Activated CD4-positive, alpha-beta memory T cell treated with anti-CD3 and anti-CD28 coated beads for 36 hours (primary cell): ENCODE measurements around the gene MRI1. TPM values are rescaled to one million over a fixed set of nuclear protein-coding genes. Genes with fewer than 3 reads are reported as not detected.
"Not testable (repeated sequence)": the region's sequence is repeated elsewhere in the genome, so short reads cannot be mapped to it uniquely, and the experiment has no call there.

Experiments
- CTCF ChIA-PET: fragments of 350-600 bp; sonication (Branson Sonifier 250); formaldehyde crosslinking; loops from one replicate; lab custom pipeline; 2021; ENCODE audit warnings: antibody characterized with exemption, inconsistent platforms; lab: Charles Lee
- POLR2A ChIA-PET: fragments of 350-600 bp; sonication (Branson Sonifier 250); formaldehyde crosslinking; loops from one replicate; lab custom pipeline; 2021; ENCODE audit warnings: antibody characterized with exemption; lab: Charles Lee
- DNase-seq: peaks from one replicate; pipeline ENCODE4 v3.0.0-alpha.2; 2020
- H3K27ac Mint-ChIP-seq: one replicate; pipeline ENCODE4 v1.8.0; 2021; ENCODE audit warnings: mixed read lengths
- H3K27me3 Mint-ChIP-seq: one replicate; pipeline ENCODE4 v1.8.0; 2021; ENCODE audit warnings: mixed read lengths
- H3K36me3 Mint-ChIP-seq: one replicate; pipeline ENCODE4 v1.8.0; 2021; ENCODE audit warnings: mixed read lengths
- H3K4me1 Mint-ChIP-seq: one replicate; pipeline ENCODE4 v1.8.0; 2021; ENCODE audit warnings: low read depth, mixed read lengths
- H3K4me3 Mint-ChIP-seq: one replicate; pipeline ENCODE4 v1.8.0; 2021; ENCODE audit warnings: mild to moderate bottlenecking, mixed read lengths
- H3K9me3 Mint-ChIP-seq: one replicate; pipeline ENCODE4 v1.8.0; 2021; ENCODE audit warnings: mixed read lengths
- intact Hi-C: fragments of 100-400 bp; cut with micrococcal nuclease; formaldehyde crosslinking; loops from one replicate; pipeline ENCODE4 v1.15.1; 2023
- total RNA-seq, 2 experiments: library from RNA; stranded (reverse); gene quantifications; one replicate each; pipeline ENCODE4 v1.2.3, GENCODE V29; 2021

Gene MRI1
- total RNA-seq, 2 experiments from 2014 or later = 17.7 to 19.3 TPM

DNA sequence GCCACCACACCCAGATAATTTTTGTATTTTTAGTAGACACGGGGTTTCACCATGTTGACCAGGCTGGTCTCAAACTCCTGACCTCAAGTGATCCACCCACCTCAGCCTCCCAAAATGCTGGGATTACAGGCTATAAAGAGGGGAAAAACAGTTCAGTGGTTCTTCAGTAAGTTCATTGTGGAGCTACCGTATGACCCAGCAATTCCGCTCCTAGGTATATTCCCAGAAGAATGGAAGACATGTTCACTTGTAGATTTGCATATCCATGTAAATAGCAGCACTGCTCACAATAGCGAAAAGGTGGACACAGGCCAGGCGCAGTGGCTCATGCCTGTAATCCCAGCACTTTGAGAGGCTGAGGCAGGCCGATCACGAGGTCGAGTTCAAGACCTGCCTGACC, 15.5 kb downstream of the MRI1 start:
- intact Hi-C loops = loop anchor here (10.0 kb wide), 1 partner anchor 305 kb away; the partner anchor contains the start of gene C19orf67
- H3K9me3 Mint-ChIP-seq, H3K27ac Mint-ChIP-seq, H3K36me3 Mint-ChIP-seq, H3K27me3 Mint-ChIP-seq, H3K4me3 Mint-ChIP-seq, DNase-seq, POLR2A ChIA-PET: not testable (repeated sequence)
- CTCF ChIA-PET = interaction anchor here (4.1 kb wide), 1 partner anchor 82 kb away, joined by 20 read pairs; no protein-coding TSS in a partner anchor
- peaks cover 40% of the 10 kb centered on the region for H3K4me1 Mint-ChIP-seq

- Mint-ChIP-seq H3K4me3 (no peak overlapping the region), H3K9me3 (no peaks in the 10 kb centered on the region), H3K27ac (peak overlapping the region; percentile 23), H3K27me3 (no peaks in the 10 kb centered on the region), H3K4me1 (peaks cover 31% of the 10 kb centered on the region), H3K36me3 (peaks cover 5% of the 10 kb centered on the region)
- CTCF ChIA-PET = interaction anchor here (0.9 kb wide), 1 partner anchor 81 kb away, joined by 4 read pairs; no protein-coding TSS in a partner anchor
- DNase-seq = peak; percentile 55
- intact Hi-C loops = no loop called here
- POLR2A ChIA-PET = interaction anchor here (0.6 to 2.2 kb wide), 2 partner anchors 14 to 80 kb away, joined by 3 to 8 read pairs; partner anchors contain the start of gene ZSWIM4
These were observed 17.2 kb downstream of the MRI1 start for GRCh38 chr19:13781547-13781946.

DNA sequence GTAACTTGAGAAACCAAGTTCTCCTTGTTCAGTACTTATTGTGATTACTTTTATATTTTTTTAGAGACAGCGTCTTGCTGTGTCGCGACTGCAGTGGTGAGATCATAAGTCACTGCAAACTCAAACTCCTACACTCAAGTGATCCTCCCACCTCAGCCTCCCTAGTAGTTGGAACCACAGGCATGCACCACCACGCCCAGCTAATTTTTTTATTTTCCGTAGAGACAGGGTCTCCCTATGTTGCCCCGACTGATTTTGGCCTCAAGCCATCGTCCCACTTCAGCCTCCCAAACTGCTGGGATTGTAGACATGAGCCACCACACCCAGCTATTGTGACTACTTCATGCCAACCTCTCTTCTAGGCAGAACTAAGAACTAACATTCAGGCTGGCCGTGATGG, 18.2 kb downstream of the MRI1 start:
- Mint-ChIP-seq H3K4me1 (peaks cover 29% of the 10 kb centered on the region), H3K4me3 (no peak overlapping the region), H3K27me3 (no peaks in the 10 kb centered on the region), H3K36me3 (peaks cover 5% of the 10 kb centered on the region), H3K27ac (peak overlapping the region; percentile 18), H3K9me3 (no peaks in the 10 kb centered on the region)
- intact Hi-C loops = no loop called here
- no peak for DNase-seq
- ChIA-PET CTCF (interaction anchor here (2.6 to 8.6 kb wide), 2 partner anchors 80 to 96 kb away, joined by 8 to 145 read pairs; no protein-coding TSS in a partner anchor), POLR2A (interaction anchor here (0.9 to 2.2 kb wide), 2 partner anchors 12 to 79 kb away, joined by 3 to 8 read pairs; partner anchors contain the start of gene ZSWIM4)

DNA sequence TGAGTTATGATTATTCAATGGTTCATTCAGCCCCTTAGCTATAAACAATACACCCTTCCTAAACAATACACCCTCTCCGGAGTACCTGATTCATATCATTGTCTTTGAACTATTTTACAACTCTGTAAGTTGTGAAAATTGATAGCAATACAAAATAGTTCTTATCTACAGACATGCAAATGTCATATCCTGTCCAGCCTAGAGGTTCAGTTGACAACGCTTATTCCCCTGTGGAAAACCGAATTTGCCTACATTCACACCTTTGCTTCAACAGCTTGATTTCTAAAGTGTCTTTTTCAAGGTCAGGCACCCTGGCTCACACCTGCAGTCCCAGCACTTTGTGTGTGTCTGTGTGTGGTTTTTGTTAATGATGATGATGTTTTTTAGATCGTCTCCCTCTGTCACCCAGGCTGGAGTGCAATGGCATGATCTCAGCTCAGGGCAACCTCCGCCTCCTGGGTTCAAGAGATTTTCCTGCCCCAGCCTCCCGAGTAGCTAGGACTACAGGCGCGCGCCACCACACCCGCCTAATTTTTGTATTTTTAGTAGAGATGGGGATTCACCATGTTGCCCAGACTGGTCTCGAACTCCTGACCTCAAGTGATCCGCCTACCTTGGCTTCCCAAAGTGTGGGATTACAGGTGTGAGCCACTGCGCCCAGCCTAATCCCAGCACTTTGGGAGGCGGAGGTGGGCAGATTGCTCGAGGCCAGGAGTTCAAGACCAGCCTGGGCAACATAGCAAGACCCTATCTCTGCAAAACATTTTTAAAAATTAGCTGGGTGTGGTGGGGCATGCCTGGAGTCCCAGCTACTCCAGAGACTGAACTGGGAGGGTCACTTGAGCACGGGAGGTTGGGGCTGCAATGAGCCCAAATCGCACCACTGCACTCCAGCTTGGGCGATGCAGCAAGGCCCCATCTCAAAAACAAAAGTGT, 19.5 kb downstream of the MRI1 start:
- Mint-ChIP-seq H3K27ac (no peak overlapping the region), H3K4me3 (no peak overlapping the region), H3K36me3 (peaks cover 5% of the 10 kb centered on the region), H3K4me1 (peaks cover 35% of the 10 kb centered on the region), H3K27me3 (no peaks in the 10 kb centered on the region), H3K9me3 (no peaks in the 10 kb centered on the region)
- intact Hi-C loops = no loop called here
- ChIA-PET POLR2A (interaction anchor here (1.3 to 1.6 kb wide), 2 partner anchors 9 to 78 kb away, joined by 7 to 9 read pairs; no protein-coding TSS in a partner anchor), CTCF (interaction anchor here (0.6 to 8.6 kb wide), 7 partner anchors 10 to 95 kb away, joined by 3 to 145 read pairs (median 4); partner anchors contain the start of gene C19orf53)
- no peak for DNase-seq

- intact Hi-C loops = loop anchor here (1.0 kb wide), 1 partner anchor 77 kb away; no protein-coding TSS in a partner anchor
- Mint-ChIP-seq H3K27me3 (no peaks in the 10 kb centered on the region), H3K9me3 (no peaks in the 10 kb centered on the region), H3K4me1 (peaks cover 41% of the 10 kb centered on the region), H3K36me3 (no peaks in the 10 kb centered on the region), H3K27ac (peak overlapping the region; percentile 19), H3K4me3 (peak overlapping the region; percentile 53)
- CTCF ChIA-PET = interaction anchor here (0.7 to 8.6 kb wide), 7 partner anchors 11 to 94 kb away, joined by 3 to 145 read pairs (median 5); partner anchors contain the start of gene C19orf53
- POLR2A ChIA-PET = interaction anchor here (1.3 to 1.6 kb wide), 2 partner anchors 10 to 77 kb away, joined by 7 to 9 read pairs; no protein-coding TSS in a partner anchor
- DNase-seq = peak; percentile 86
These were observed 20.6 kb downstream of the MRI1 start for GRCh38 chr19:13784731-13785452.

GRCh38 chr19:13788991-13789390, 24.7 kb downstream of the MRI1 start:
- POLR2A ChIA-PET = interaction anchor here (1.0 to 3.0 kb wide), 5 partner anchors 8 to 73 kb away, joined by 3 to 17 read pairs (median 7); partner anchors contain the start of gene MRI1
- intact Hi-C loops = no loop called here
- CTCF ChIA-PET = interaction anchor here (1.4 to 8.6 kb wide), 3 partner anchors 14 to 74 kb away, joined by 5 to 145 read pairs (median 14); partner anchors contain the start of gene C19orf53
- peaks cover 28% of the 10 kb centered on the region for H3K4me1 Mint-ChIP-seq
- DNase-seq = peak; percentile 56
- no peaks in the 10 kb centered on the region for H3K9me3 Mint-ChIP-seq
- H3K27me3 Mint-ChIP-seq = no peaks in the 10 kb centered on the region
- peak overlapping the region; percentile 77 for H3K27ac Mint-ChIP-seq
- no peaks in the 10 kb centered on the region for H3K36me3 Mint-ChIP-seq
- H3K4me3 Mint-ChIP-seq = no peak overlapping the region

DNA sequence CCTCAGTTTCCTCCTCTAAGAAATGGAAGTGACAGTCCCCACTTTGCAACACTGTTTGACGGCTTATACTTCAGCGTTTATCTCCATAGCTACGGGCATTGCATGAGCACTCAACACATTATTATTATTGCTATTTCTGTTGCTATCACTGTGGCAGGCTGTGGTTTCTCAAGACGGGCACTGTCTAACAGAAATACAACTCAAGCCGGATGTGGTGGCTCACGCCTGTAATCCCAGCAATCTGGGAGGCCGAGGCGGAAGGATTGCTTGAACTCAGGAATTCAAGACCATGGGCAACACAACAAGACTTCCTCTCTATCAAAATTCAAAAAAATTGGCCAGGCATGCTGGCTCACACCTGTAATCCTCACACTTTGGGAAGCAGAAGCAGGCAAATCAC, 26.0 kb downstream of the MRI1 start:
- Mint-ChIP-seq H3K27ac (peak overlapping the region; percentile 75), H3K4me1 (peaks cover 24% of the 10 kb centered on the region), H3K9me3 (no peaks in the 10 kb centered on the region), H3K27me3 (no peaks in the 10 kb centered on the region), H3K4me3 (peak overlapping the region; percentile 34), H3K36me3 (no peaks in the 10 kb centered on the region)
- intact Hi-C loops = no loop called here
- peak; percentile 23 for DNase-seq
- ChIA-PET CTCF (interaction anchor here (0.6 to 8.6 kb wide), 3 partner anchors 47 to 291 kb away, joined by 3 to 145 read pairs (median 4); no protein-coding TSS in a partner anchor), POLR2A (interaction anchor here (3.0 kb wide), 1 partner anchor 56 kb away, joined by 10 read pairs; no protein-coding TSS in a partner anchor)

DNA sequence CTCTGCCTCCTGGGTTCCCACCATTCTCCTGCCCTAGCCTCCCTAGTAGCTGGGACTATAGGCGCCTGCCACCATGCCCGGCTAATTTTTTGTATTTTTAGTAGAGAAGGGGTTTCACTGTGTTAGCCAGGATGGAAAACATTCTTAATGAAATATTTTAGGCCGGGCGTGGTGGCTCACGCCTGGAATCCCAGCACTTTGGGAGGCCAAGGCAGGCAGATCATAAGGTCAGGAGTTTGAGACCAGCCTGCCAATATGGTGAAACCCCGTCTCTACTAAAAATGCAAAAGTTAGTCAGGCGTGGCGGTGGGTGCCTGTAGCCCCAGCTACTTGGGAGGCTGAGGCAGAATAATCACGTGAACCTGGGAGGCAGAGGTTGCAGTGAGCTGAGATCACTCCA, 29.0 kb downstream of the MRI1 start:
- CTCF ChIA-PET, DNase-seq, H3K27me3 Mint-ChIP-seq, H3K9me3 Mint-ChIP-seq, H3K4me3 Mint-ChIP-seq, H3K27ac Mint-ChIP-seq, intact Hi-C loops, POLR2A ChIA-PET, H3K36me3 Mint-ChIP-seq: not testable (repeated sequence)
- peaks cover 33% of the 10 kb centered on the region for H3K4me1 Mint-ChIP-seq

DNA sequence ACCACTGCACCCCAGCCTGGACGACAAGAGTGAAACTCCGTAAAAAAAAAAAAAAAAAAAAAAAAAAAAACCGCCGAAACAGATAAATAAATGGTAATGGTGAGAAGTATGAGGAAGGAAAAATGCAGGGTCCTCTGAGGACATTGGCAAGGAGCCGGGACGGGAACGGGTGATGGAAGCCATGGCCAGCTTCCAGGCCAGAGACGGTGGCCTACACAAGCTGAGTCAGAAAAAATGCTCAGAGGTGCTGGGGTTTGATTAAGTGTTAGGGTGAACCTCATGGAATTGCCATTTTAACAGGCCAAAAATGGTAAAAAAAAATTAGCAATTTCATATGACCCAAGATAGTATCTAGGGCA, 30.1 kb downstream of the MRI1 start:
- no peak for DNase-seq
- Mint-ChIP-seq H3K4me3 (peak overlapping the region; percentile 95), H3K27ac (peak overlapping the region; percentile 79), H3K9me3 (no peaks in the 10 kb centered on the region), H3K4me1 (peaks cover 25% of the 10 kb centered on the region), H3K36me3 (no peaks in the 10 kb centered on the region), H3K27me3 (no peaks in the 10 kb centered on the region)
- intact Hi-C loops = no loop called here
- ChIA-PET POLR2A (interaction anchor here (1.0 to 2.7 kb wide), 7 partner anchors 8 to 68 kb away, joined by 3 to 10 read pairs (median 6); partner anchors contain the start of gene C19orf53), CTCF (interaction anchor here (0.6 to 1.0 kb wide), 2 partner anchors 11 to 66 kb away, joined by 3 read pairs; no protein-coding TSS in a partner anchor)

DNA sequence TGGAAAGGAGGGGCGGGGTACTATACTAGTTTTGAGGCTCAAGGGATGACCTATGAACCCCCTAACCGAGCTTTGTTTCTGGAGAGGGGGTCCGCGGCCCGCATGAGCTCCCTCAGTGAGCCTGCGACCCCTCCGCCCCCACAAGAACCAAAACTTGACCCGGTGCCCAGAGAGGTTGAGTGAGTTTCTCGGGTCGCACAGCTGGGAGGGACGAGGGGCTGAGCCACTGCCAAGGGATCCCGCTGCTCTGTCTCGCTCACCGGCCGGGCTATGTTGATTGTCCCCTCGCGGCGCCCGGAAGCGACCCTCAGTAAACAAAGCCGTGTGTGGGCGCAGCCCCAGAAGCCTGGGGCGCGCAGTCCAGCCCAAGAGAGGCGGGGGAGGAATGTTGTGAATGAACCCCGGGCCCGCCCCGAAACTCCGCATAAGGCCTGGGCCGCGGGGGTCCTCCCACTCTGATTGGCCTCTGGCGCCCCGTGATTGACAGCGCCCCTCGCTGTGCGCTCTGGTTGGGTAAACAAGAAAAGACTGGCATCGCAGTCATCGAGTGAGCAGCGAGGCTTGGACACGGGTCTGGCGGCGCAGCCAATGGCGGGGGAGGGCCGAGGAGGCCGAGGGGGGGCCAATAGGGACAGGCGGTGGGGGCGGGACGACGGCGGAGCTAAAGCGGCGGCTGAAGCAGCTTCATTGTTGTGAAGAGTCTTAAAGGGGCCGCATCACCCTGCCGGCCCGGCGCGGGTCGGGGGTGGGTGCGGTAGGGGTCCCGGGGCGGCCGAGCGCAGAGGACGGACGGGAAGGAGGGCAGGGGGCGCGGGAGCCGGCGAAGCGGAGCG, 30.7 kb downstream of the MRI1 start, which contains the start of gene ZSWIM4:
ZSWIM4 (plus strand) TSS at position 687 of the 833 bp plus-strand sequence. CDS start 206 bp downstream, outside the sequence.
- Mint-ChIP-seq H3K36me3 (no peaks in the 10 kb centered on the region), H3K27me3 (no peaks in the 10 kb centered on the region), H3K4me3 (peak within 1 kb of the TSS; percentile 95), H3K27ac (peak within 1 kb of the TSS; percentile 79), H3K4me1 (peaks cover 24% of the 10 kb centered on the region), H3K9me3 (no peaks in the 10 kb centered on the region)
- CTCF ChIA-PET = interaction anchor here (0.6 to 1.9 kb wide), 4 partner anchors 12 to 67 kb away, joined by 3 to 7 read pairs (median 4); no protein-coding TSS in a partner anchor
- intact Hi-C loops = loop anchor here (1.0 kb wide), 1 partner anchor 44 kb away; no protein-coding TSS in a partner anchor
- peak; percentile 99 for DNase-seq
- POLR2A ChIA-PET = interaction anchor here (1.0 to 2.7 kb wide), 11 partner anchors 9 to 67 kb away, joined by 3 to 10 read pairs (median 5); partner anchors contain the start of gene C19orf53
